CD4-positive, alpha-beta T cell (primary cell): Measurements from ENCODE around the gene UBB. TPM values are rescaled to one million over a fixed set of nuclear protein-coding genes. Genes with fewer than 3 reads are reported as not detected.

ENCODE experiments used
- ATAC-seq: fragments of 200-7000 bp; cut with Tn5 transposase; one replicate; pipeline ENCODE4 v1.10.0; 2022; ENCODE audit warnings: mild to moderate bottlenecking; ENCODE audit not compliant: poor library complexity
- CTCF ChIA-PET: fragments of 350-600 bp; sonication (Branson Sonifier 250); formaldehyde crosslinking; loops from one replicate; lab custom pipeline; 2021; ENCODE audit warnings: antibody characterized with exemption, inconsistent platforms; lab: Charles Lee
- POLR2A ChIA-PET: fragments of 350-600 bp; sonication (Branson Sonifier 250); formaldehyde crosslinking; loops from one replicate; lab custom pipeline; 2021; ENCODE audit warnings: antibody characterized with exemption, inconsistent platforms; lab: Charles Lee
- DNase-seq, 14 experiments: peaks; one replicate each; pipeline ENCODE4 v3.0.0-alpha.2; 2013 to 2020; ENCODE audit warnings: mixed read lengths in 2 of 14
- H3K27ac ChIP-seq, 2 donors: one replicate each; pipeline versions ENCODE4 v1.5.1 to v1.7.0; 2013; ENCODE audit warnings: low read length in 2 of 2, low read depth in 1 of 2, mild to moderate bottlenecking in 1 of 2
- H3K27me3 ChIP-seq, 2 experiments: 1 replicate in 1 of 2; 2 replicates in 1 of 2; pipeline versions ENCODE4 v1.6.1 to v1.7.0; 2013; ENCODE audit warnings: low read length in 2 of 2, control low read depth in 1 of 2, mild to moderate bottlenecking in 1 of 2, moderate library complexity in 1 of 2; ENCODE audit not compliant: insufficient read depth in 2 of 2, control insufficient read depth in 1 of 2
- H3K36me3 ChIP-seq: one replicate; pipeline ENCODE4 v1.6.1; 2013; ENCODE audit warnings: low read length, control low read depth; ENCODE audit not compliant: insufficient read depth
- H3K4me1 ChIP-seq: one replicate; pipeline ENCODE4 v1.6.1; 2013; ENCODE audit warnings: low read length, control low read depth; ENCODE audit not compliant: insufficient read depth
- H3K4me3 ChIP-seq: one replicate; pipeline ENCODE4 v1.5.1; 2013; ENCODE audit warnings: mild to moderate bottlenecking, low read length, moderate library complexity
- H3K9me3 ChIP-seq, 2 experiments: 1 replicate in 1 of 2; 2 replicates in 1 of 2; pipeline versions ENCODE4 v1.6.1 to v1.7.0; 2013; ENCODE audit warnings: low read length in 2 of 2, mild to moderate bottlenecking in 2 of 2, control low read depth in 1 of 2, moderate library complexity in 1 of 2; ENCODE audit not compliant: control insufficient read depth in 1 of 2, insufficient read depth in 1 of 2
- H3K27ac Mint-ChIP-seq: one replicate; pipeline ENCODE4 v1.8.0; 2020; ENCODE audit warnings: mixed read lengths
- H3K27me3 Mint-ChIP-seq: one replicate; pipeline ENCODE4 v1.8.0; 2021; ENCODE audit warnings: mixed read lengths
- H3K36me3 Mint-ChIP-seq: one replicate; pipeline ENCODE4 v1.8.0; 2021; ENCODE audit warnings: low read depth, mixed read lengths
- H3K4me1 Mint-ChIP-seq: one replicate; pipeline ENCODE4 v1.8.0; 2021; ENCODE audit warnings: low read depth, mixed read lengths
- H3K4me3 Mint-ChIP-seq: one replicate; pipeline ENCODE4 v1.8.0; 2020; ENCODE audit warnings: mild to moderate bottlenecking, mixed read lengths
- H3K9me3 Mint-ChIP-seq: one replicate; pipeline ENCODE4 v1.8.0; 2020; ENCODE audit warnings: mixed read lengths
- CTCF ChIP-seq: fragments of 200-600 bp; IDR thresholded peaks from one replicate; pipeline ENCODE4 v1.8.0; 2022; ENCODE audit warnings: antibody characterized with exemption, mild to moderate bottlenecking
- intact Hi-C, 2 experiments: fragments of 100-400 bp; cut with DNase I in 1 of 2; cut with micrococcal nuclease in 1 of 2; formaldehyde crosslinking; loops; one replicate each; pipeline versions ENCODE4 v1.15.1 to v1.9.0; 2023 to 2025; cut with DNase I, micrococcal nuclease
- total RNA-seq, 174 experiments: library from RNA in 2 of 174; stranded (reverse) in 2 of 174; gene quantifications; one replicate each; pipeline ENCODE4 v1.2.3 and lab custom pipeline; 2021 to 2026

UBB gene
- total RNA-seq, 2 experiments from 2014 or later = 646 to 647 TPM

DNA sequence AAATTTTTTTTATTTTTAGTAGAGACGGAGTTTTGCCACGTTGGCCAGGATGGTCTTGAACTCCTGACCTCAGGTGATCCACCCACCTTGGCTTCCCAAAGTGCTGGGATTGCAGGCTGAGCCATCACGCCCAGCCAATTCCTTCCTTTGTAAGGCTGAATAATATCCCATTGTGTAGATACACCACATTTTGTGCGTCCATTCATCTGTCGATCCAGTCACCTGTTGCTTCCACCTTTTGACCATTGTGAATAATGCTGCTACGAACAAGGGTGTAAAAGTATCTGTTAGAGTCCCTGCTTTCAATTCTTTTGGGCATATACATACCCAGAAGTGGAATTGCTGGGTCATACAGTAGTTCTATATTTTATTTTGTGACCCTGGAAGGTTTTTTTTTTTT, 49.8 kb downstream of the UBB start:
- intact Hi-C loops = no loop called here
- no peaks in the 10 kb centered on the region for H3K27me3 ChIP-seq
- H3K36me3 Mint-ChIP-seq = peaks cover 52% of the 10 kb centered on the region
- POLR2A ChIA-PET = no interaction called here
- peaks cover 3% of the 10 kb centered on the region for H3K4me1 Mint-ChIP-seq
- no peak overlapping the region for H3K27ac ChIP-seq
- H3K9me3 ChIP-seq = no peaks in the 10 kb centered on the region
- CTCF ChIA-PET = no interaction called here
- H3K27me3 Mint-ChIP-seq = no peaks in the 10 kb centered on the region
- peaks cover 7% of the 10 kb centered on the region for H3K4me1 ChIP-seq
- TF ChIP-seq CTCF = no peak
- no peak overlapping the region for H3K27ac Mint-ChIP-seq
- H3K4me3 ChIP-seq = no peak overlapping the region
- no peaks in the 10 kb centered on the region for H3K9me3 Mint-ChIP-seq
- no peak overlapping the region for H3K4me3 Mint-ChIP-seq
- DNase-seq (no peak), ATAC-seq (no peak)
- peaks cover 50% of the 10 kb centered on the region for H3K36me3 ChIP-seq

- H3K36me3 ChIP-seq = peaks cover 40% of the 10 kb centered on the region
- Mint-ChIP-seq H3K9me3 (no peaks in the 10 kb centered on the region), H3K27me3 (no peaks in the 10 kb centered on the region), H3K36me3 (peaks cover 38% of the 10 kb centered on the region), H3K4me1 (peaks cover 8% of the 10 kb centered on the region), H3K27ac (no peak overlapping the region), H3K4me3 (no peak overlapping the region)
- H3K9me3 ChIP-seq = no peaks in the 10 kb centered on the region
- POLR2A ChIA-PET = interaction anchor here (1.1 kb wide), 1 partner anchor 51 kb away, joined by 4 read pairs; the partner anchor contains the start of gene UBB
- intact Hi-C loops = no loop called here
- H3K27ac ChIP-seq = no peak overlapping the region
- no peak for TF ChIP-seq CTCF
- CTCF ChIA-PET = interaction anchor here (0.8 kb wide), 1 partner anchor 17 kb away, joined by 3 read pairs; no protein-coding TSS in a partner anchor
- DNase-seq = no peak
- peaks cover 7% of the 10 kb centered on the region for H3K4me1 ChIP-seq
- ATAC-seq = no peak
- H3K4me3 ChIP-seq = no peak overlapping the region
- no peaks in the 10 kb centered on the region for H3K27me3 ChIP-seq
Observed at GRCh38 chr17:16432017-16432416, 51.1 kb downstream of the UBB start.

Other genes starting within 250 kb of the UBB start
- gene NCOR1, start 165.6 kb upstream of the UBB start, total RNA-seq = 100 to 1,000 TPM; 118 TPM
- gene PIGL, start 163.9 kb upstream of the UBB start, total RNA-seq = 10 to 100 TPM; 48.4 to 49.0 TPM
- gene CENPV, start 27.6 kb upstream of the UBB start, total RNA-seq = 10 to 100 TPM; 18.5 to 19.4 TPM
- 10 to 100 TPM; 42.8 to 45.2 TPM for gene TRPV2, start 34.5 kb downstream of the UBB start, total RNA-seq
- 1 to 10 TPM; 1.5 to 1.9 TPM for gene LRRC75A, start 111.1 kb downstream of the UBB start, total RNA-seq
- gene ZNF287, start 188.1 kb downstream of the UBB start, total RNA-seq = 1 to 10 TPM; 6.9 to 7.8 TPM